IPS-18c (cell line): ENCODE data around the gene SEC31B.

Source experiments
- H3K4me3 ChIP-seq: 2 replicates; pipeline ENCODE4 v1.7.0; 2013; ENCODE audit warnings: low read depth, mild to moderate bottlenecking, low read length, moderate library complexity; ENCODE audit not compliant: insufficient read depth
- H3K9me3 ChIP-seq: one replicate; pipeline ENCODE4 v1.6.1; 2013; ENCODE audit warnings: mild to moderate bottlenecking, low read length, moderate library complexity; ENCODE audit not compliant: control insufficient read depth, insufficient read depth

SEC31B gene

GRCh38 chr10:100481462-100482081 lies 38.1 kb downstream of the SEC31B start:
- Histone ChIP-seq H3K9me3 (no peaks in the 10 kb centered on the region), H3K4me3 (peak overlapping the region; percentile 63)

GRCh38 chr10:100480002-100480401 lies 39.7 kb downstream of the SEC31B start:
- H3K9me3 ChIP-seq, result no peaks in the 10 kb centered on the region
- H3K4me3 ChIP-seq, result no peak overlapping the region

- H3K9me3 ChIP-seq, result no peaks in the 10 kb centered on the region
- H3K4me3 ChIP-seq, result no peak overlapping the region
These were observed 40.6 kb downstream of the SEC31B start for GRCh38 chr10:100479037-100479436.

GRCh38 chr10:100477970-100478369 lies 41.7 kb downstream of the SEC31B start:
- no peaks in the 10 kb centered on the region for H3K9me3 ChIP-seq
- H3K4me3 ChIP-seq, result no peak overlapping the region

- Histone ChIP-seq H3K4me3 (no peak overlapping the region), H3K9me3 (no peaks in the 10 kb centered on the region)
These were observed 49.3 kb downstream of the SEC31B start for GRCh38 chr10:100470367-100470766.

- no peak overlapping the region for H3K4me3 ChIP-seq
- no peaks in the 10 kb centered on the region for H3K9me3 ChIP-seq
These were observed 49.9 kb downstream of the SEC31B start for GRCh38 chr10:100469756-100470155.

- no peaks in the 10 kb centered on the region for H3K9me3 ChIP-seq
- no peak overlapping the region for H3K4me3 ChIP-seq
These were observed 50.7 kb downstream of the SEC31B start for GRCh38 chr10:100468978-100469377.

- no peaks in the 10 kb centered on the region for H3K9me3 ChIP-seq
- no peak overlapping the region for H3K4me3 ChIP-seq
These were observed 51.3 kb downstream of the SEC31B start for GRCh38 chr10:100468322-100468721.

- Histone ChIP-seq H3K9me3 (peaks cover 3% of the 10 kb centered on the region), H3K4me3 (no peak within 1 kb of the TSS)
These were observed 57.0 kb downstream of the SEC31B start, which contains the start of gene WNT8B for GRCh38 chr10:100462709-100463108. Gene WNT8B (plus strand): TSS chr10:100463009. CDS start chr10:100463169, 160 bp downstream.

GRCh38 chr10:100448951-100449350 lies 70.7 kb downstream of the SEC31B start:
- H3K4me3 ChIP-seq, result no peak overlapping the region
- no peaks in the 10 kb centered on the region for H3K9me3 ChIP-seq

- Histone ChIP-seq H3K9me3 (no peaks in the 10 kb centered on the region), H3K4me3 (no peak overlapping the region)
These were observed 72.0 kb downstream of the SEC31B start for GRCh38 chr10:100447663-100448062.

GRCh38 chr10:100446130-100446761 lies 73.4 kb downstream of the SEC31B start:
- no peak overlapping the region for H3K4me3 ChIP-seq

GRCh38 chr10:100442548-100442947 lies 77.1 kb downstream of the SEC31B start:
- Histone ChIP-seq H3K4me3 (no peak overlapping the region), H3K9me3 (no peaks in the 10 kb centered on the region)

More at GRCh38 chr10:100446130-100446761, 73.4 kb downstream of the SEC31B start:
- H3K9me3 ChIP-seq, result no peaks in the 10 kb centered on the region

GRCh38 chr10:100438674-100439315 lies 80.9 kb downstream of the SEC31B start:
- H3K4me3 ChIP-seq, result no peak overlapping the region
- no peaks in the 10 kb centered on the region for H3K9me3 ChIP-seq
